ENCODE measurements around the gene RAPGEF1.
A peak's percentile ranks its signal among the peaks of the same experiment; 100 is the strongest.

The RAPGEF1 gene

GRCh38 chr9:131578731-131579504 is 161.0 kb downstream of the RAPGEF1 start:
- H3K4me3 ChIP-seq (ENCODE audit: low read depth, low read length), result no peak overlapping the region
- no peak overlapping the region for H3K27ac ChIP-seq (ENCODE audit: extremely low read depth, low read depth, low read length)
- TF ChIP-seq ZNF488 (tag by site-specific recombination; IDR thresholded peaks at IDR 0.05) (no peak), ZNF391 (tag by site-specific recombination; IDR thresholded peaks at IDR 0.05; ENCODE audit: borderline replicate concordance, low read depth) (no peak), FEZF1 (tag by site-specific recombination; IDR thresholded peaks at IDR 0.05) (no peak), ZNF280D (tag by site-specific recombination; IDR thresholded peaks at IDR 0.05) (no peak), ZNF571 (tag by site-specific recombination; IDR thresholded peaks at IDR 0.05) (no peak), BCL11B (tag by site-specific recombination; IDR thresholded peaks at IDR 0.05; ENCODE audit: low read depth) (no peak), ZNF146 (tag by site-specific recombination; IDR thresholded peaks at IDR 0.05) (no peak), ZNF623 (tag by site-specific recombination; IDR thresholded peaks at IDR 0.05) (no peak), ZNF175 (tag by site-specific recombination; IDR thresholded peaks at IDR 0.05) (no peak), ZFHX2 (tag by site-specific recombination; conservative IDR thresholded peaks at IDR 0.05) (peak; percentile 41), EGR2 (tag by site-specific recombination; IDR thresholded peaks at IDR 0.05; ENCODE audit: low read depth) (peak; percentile 77)
- ChIA-PET POLR2A (no interaction called here), CTCF (interaction anchor here (0.7 to 1.8 kb wide), 4 partner anchors 12 to 604 kb away, joined by 3 to 6 read pairs (median 4); partner anchors contain the start of gene POMT1)
- H3K36me3 ChIP-seq (ENCODE audit: control insufficient read depth in 2 of 2, insufficient read depth in 1 of 2, low read length in 2 of 2), result peaks cover 0 to 54% of the 10 kb centered on the region in 2 experiments; a peak in 2 of 3 replicates
- H3K4me1 ChIP-seq (ENCODE audit: control insufficient read depth, insufficient read depth, low read length), result no peaks in the 10 kb centered on the region
- H3K9me3 ChIP-seq (ENCODE audit: control insufficient read depth, insufficient read depth, low read depth, low read length), result no peaks in the 10 kb centered on the region

- H3K4me1 ChIP-seq (ENCODE audit: control insufficient read depth, insufficient read depth, low read length), result no peaks in the 10 kb centered on the region
- H3K36me3 ChIP-seq (ENCODE audit: control insufficient read depth in 2 of 2, insufficient read depth in 1 of 2, low read length in 2 of 2), result peaks cover 0 to 45% of the 10 kb centered on the region in 2 experiments; a peak in 2 of 3 replicates
Measured at GRCh38 chr9:131578021-131578420, 161.9 kb downstream of the RAPGEF1 start.

GRCh38 chr9:131577005-131578000 is 162.6 kb downstream of the RAPGEF1 start:
- Histone ChIP-seq H3K9me3 (ENCODE audit: control insufficient read depth, insufficient read depth, low read depth, low read length) (no peaks in the 10 kb centered on the region), H3K4me3 (ENCODE audit: low read depth, low read length) (no peak overlapping the region), H3K27ac (ENCODE audit: extremely low read depth, low read depth, low read length) (no peak overlapping the region), H3K36me3 (ENCODE audit: control insufficient read depth in 2 of 2, insufficient read depth in 1 of 2, low read length in 2 of 2) (peaks cover 0 to 38% of the 10 kb centered on the region in 2 experiments; a peak in 2 of 3 replicates), H3K4me1 (ENCODE audit: control insufficient read depth, insufficient read depth, low read length) (no peaks in the 10 kb centered on the region)
- CTCF ChIA-PET, result interaction anchor here (0.6 to 1.7 kb wide), 3 partner anchors 17 to 457 kb away, joined by 3 to 4 read pairs (median 3); no protein-coding TSS in a partner anchor
- POLR2A ChIA-PET, result no interaction called here
- TF ChIP-seq ZNF48 (tag by site-specific recombination; IDR thresholded peaks at IDR 0.05), result no peak
- TF ChIP-seq ZNF792 (tag by site-specific recombination; IDR thresholded peaks at IDR 0.05), result no peak
- TF ChIP-seq ZNF169 (tag by site-specific recombination; IDR thresholded peaks at IDR 0.05), result no peak
- no peak for TF ChIP-seq ZNF449 (tag by site-specific recombination; IDR thresholded peaks at IDR 0.05)
- TF ChIP-seq ZIC2 (tag by site-specific recombination; IDR thresholded peaks at IDR 0.05), result no peak
- no peak for TF ChIP-seq ZNF26 (tag by site-specific recombination; IDR thresholded peaks at IDR 0.05)

More at GRCh38 chr9:131578021-131578420, 161.9 kb downstream of the RAPGEF1 start:
- TF ChIP-seq ZNF561 (tag by site-specific recombination; IDR thresholded peaks at IDR 0.05; ENCODE audit: borderline replicate concordance) (no peak), ZNF2 (tag by site-specific recombination; IDR thresholded peaks at IDR 0.05) (no peak), ZNF341 (tag by site-specific recombination; IDR thresholded peaks at IDR 0.05; ENCODE audit: low read depth) (no peak), ZNF768 (tag by site-specific recombination; IDR thresholded peaks at IDR 0.05) (no peak), ZNF549 (tag by site-specific recombination; IDR thresholded peaks at IDR 0.05) (no peak), ZNF138 (tag by site-specific recombination; IDR thresholded peaks at IDR 0.05; ENCODE audit: borderline replicate concordance) (no peak), GLI4 (tag by site-specific recombination; IDR thresholded peaks at IDR 0.05) (no peak), ZNF169 (tag by site-specific recombination; IDR thresholded peaks at IDR 0.05) (no peak)
- H3K9me3 ChIP-seq (ENCODE audit: control insufficient read depth, insufficient read depth, low read depth, low read length), result no peaks in the 10 kb centered on the region
- POLR2A ChIA-PET, result no interaction called here
- CTCF ChIA-PET, result interaction anchor here (1.1 kb wide), 1 partner anchor 75 kb away, joined by 4 read pairs; the partner anchor contains the start of gene POMT1
- H3K27ac ChIP-seq (ENCODE audit: extremely low read depth, low read depth, low read length), result no peak overlapping the region
- no peak overlapping the region for H3K4me3 ChIP-seq (ENCODE audit: low read depth, low read length)
